GM18511 (cell line): ENCODE results near the gene EEF1A2.
"Not testable (repeated sequence)": the region's sequence is repeated elsewhere in the genome, so short reads cannot be mapped to it uniquely, and the experiment has no call there.

ENCODE experiments used
- ATAC-seq: cut with Tn5 transposase; IDR thresholded peaks from one replicate; pipeline ENCODE4 v1.9.1; 2021; ENCODE audit warnings: mild to moderate bottlenecking, moderate library complexity; ENCODE audit not compliant: unreplicated experiment

The EEF1A2 gene

DNA sequence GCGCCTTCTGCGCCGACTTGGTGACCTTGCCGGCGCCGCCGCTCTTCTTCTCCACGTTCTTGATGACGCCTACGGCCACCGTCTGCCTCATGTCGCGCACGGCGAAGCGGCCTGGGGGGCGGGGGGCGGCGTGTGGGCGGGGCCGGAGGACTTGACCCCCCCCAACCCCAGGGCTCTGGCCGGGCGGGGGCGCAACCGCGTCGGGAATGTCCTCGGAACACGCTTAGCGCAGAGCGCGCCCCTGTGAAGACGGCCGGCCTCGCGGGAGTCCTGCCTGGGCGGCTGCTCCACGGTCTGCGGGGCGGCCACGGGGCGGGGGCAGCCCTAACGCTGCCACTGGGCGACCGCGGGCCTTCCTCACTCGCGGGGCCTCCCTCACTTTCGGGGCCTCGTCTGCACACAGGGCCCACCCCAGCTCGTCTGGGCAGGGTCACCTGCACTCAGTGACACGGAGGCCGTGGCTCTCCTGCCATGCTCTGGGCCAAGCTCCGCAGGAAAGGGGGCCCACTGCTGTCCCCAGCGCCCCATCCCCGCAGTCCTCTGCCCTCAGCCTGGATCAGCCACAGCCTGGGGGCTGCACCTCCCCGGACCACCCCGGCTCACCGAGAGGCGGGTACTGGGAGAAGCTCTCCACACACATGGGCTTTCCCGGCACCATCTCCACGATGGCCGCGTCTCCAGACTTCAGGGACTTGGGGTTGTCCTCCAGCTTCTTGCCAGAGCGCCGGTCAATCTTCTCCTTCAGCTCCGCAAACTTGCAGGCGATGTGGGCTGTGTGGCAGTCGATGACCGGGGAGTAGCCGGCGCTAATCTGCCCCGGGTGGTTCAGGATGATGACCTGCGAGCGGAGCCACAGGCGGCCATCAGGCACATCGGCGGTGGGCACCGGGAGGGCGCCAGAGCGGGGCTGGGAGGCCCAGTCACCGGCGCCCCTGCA, 10.3 kb downstream of the EEF1A2 start:
- ATAC-seq: no peak

DNA sequence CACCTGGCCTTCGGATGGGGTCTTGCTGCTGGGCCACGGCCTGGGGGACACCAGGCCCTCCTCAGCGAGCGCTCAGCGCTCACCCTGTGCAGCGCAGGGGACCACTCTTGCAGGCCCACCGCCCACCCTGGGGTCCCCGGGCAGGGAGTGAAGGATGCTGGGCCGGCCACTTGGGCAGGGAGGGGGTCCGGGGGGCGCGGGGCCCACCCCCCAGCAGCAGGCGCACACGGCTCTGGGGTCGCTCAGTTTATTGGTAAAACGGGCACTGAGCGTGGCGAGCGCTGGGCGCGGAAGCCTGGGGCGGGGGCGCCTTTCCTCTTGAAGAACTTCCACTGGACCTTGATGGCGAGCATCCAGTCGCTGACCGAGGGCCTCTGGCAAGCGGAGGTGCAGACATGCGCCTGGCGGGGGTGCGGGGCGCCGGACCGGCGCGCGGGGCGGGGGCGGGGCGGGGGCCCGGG, 11.1 kb downstream of the EEF1A2 start:
- no peak for ATAC-seq

DNA sequence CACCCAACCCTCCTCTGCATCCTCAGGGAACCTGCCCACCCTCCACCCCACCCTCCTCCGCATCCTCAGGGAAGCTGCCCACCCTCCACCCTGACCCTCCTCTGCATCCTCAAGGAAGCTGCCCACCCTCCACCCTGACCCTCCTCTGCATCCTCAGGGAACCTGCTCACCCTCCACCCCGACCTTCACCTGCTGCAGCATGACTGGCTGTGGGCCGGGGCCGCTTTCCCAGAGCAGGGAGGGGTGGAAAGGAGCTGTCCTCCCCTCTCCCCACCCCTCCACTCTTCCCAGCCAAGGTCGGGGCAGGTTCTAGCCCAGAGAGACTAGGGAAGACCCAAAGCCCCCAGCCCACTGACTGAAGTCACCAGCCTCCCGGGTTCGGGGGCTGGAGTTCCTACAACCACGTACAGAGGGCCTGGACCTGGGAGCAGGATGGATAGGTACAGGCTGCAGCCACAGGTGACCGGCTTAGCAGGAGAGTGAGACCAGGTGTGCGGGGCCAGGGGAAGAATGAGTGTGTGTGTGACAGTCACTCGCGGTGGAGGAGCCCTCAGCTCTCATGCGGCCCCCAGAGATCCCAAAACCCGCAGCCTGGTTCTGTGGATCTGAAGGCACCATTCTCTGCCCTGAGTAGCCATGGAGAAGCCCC, 11.6 kb downstream of the EEF1A2 start:
- no peak for ATAC-seq

DNA sequence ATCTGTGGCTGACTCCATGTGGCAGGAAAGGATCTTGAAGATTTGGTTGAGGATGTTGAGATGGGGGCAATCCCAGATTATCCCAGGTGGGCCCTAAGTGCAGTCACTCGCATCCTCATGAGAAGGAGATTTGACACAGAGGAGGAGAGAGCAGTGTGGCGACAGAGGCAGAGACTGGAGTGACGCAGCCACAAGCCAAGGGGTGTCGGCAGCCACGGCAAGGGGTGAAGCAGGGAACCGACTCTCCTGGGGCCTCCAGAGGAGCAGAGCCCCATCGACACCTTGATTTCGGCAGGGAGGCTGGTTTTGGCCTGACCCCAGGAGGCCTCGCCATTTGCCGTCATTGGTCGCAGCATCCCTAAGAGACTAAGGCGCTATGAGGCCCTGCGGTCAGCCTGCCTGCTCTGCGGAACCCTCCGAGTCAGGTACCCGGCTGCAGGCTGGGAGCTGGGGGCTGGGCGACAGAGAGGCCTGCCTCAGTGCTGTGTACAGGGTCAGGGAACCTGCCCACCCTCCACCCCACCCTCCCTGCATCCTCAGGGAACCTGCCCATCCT, 12.5 kb downstream of the EEF1A2 start:
- ATAC-seq: no peak

DNA sequence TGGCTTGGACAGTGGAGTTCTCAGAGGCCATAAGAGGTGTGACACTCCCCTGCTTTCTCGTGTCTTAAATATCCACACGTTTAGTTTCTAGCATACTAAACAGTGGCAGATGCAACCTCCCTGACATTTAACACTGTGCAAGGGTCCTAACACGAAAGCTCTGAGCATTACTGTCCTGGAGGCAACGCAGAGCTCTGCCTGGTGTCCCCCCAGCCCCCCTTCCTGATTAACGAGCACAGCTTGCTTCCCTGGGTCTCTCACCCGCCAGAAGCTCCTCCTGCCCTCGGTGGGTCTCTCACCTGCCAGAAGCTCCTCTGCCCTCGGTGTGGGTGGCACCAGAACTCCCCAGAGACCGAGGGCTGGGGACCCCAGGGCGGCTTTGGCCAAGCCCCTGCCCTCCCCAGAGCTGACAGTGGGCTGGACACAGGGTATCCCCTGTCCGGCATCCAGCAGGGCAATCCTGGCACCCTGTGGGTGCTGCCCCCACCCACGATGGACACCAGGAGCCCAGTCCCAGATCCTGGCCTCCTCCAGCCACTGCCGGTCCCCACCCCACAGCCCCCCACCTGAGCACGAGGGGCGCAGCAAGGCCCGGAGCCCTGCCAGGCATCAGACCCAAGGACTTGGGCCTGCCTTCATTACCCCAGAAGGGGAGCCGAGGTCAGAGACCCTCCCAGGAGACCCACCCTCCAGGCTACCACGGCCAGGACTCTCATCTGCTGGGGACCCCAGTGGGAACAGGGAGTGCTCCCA, 14.1 kb downstream of the EEF1A2 start:
- no peak for ATAC-seq

DNA sequence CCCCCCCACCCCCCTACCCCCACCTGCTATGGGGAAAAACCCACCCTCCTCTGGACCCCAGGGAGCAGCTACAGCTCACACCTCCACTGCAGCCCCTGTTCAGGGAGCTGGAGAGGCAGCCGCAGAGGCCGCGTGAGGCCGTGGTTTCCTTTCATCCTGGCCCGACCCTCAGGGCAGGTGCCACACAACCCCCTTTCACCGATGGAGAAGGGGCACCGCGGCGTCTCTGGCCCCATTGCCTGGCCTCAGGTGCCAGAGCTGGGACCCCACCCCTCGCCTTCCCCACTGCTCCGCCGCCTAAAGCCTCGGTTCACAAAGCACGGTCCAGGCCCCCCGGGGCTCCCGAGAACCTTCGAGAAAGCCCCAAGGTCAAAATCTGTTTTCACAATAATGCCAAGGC, 14.6 kb downstream of the EEF1A2 start:
- ATAC-seq: no peak

DNA sequence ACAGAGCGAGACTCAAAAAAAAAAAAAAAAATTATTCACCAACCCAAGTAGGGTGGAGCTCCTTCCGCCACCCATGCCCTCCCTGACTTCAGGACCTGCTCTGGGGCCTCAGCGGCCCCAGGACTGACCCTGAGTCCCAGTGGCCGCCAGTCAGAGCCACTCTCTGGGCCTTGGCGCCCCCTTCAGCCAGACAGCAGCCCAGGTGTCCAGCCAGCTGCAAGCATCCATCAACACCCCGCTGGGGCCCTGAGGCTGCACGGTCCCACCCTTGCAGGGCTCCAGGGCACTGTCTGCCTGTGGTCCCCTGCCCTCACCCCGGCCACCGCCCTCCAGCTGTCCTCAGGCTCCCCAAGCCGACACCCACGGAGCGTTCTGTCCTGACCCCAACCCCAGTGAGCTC, 15.0 kb downstream of the EEF1A2 start:
- no peak for ATAC-seq

DNA sequence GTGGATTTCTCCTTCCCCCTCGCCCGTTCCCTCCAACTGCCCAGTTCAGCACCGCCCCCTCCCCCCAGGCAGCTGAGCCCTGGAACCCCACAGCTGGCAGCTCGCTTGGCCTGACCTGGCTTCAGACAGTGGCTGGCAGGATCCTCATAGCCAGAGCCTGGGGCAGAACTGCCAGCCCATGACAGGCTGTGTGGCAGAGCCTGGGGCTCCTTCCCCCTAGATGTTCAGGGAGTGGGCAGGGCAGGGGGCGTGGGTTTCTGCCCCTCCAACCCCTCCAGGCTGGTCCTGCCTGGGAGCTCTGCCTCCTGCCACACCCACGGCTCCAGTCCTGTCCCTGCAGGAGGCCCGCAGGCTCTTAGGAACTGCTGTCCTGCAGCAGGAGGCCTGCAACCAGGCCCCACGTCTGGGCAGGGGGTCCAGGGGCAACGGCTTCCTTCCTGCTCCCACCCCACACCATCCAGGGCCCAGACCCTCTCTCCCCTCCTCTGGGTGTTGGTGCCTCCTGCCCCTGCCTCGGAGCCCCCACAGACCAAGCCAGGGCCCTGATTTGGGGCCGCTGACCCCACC, 16.8 kb downstream of the EEF1A2 start:
- no peak for ATAC-seq

DNA sequence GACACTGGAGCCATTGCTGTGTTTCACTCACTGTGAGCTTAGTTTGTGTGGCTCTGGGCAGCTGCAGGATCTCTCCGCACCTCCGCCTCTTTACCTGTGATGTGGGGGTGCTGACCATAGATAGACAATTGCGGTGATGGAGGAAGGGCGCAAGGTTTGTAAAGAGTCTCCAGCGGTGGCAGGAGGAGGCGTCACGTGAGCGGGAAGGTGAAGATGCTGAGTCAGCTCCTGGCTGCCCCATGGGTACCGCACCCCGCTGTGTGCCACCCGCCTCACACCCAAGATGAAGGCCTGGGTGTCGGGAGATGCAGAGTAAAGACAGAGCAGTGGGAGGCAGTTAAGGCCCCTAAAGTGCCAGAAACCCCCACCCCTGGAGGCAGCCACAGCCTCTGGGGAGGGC, 17.4 kb downstream of the EEF1A2 start:
- ATAC-seq: no peak

DNA sequence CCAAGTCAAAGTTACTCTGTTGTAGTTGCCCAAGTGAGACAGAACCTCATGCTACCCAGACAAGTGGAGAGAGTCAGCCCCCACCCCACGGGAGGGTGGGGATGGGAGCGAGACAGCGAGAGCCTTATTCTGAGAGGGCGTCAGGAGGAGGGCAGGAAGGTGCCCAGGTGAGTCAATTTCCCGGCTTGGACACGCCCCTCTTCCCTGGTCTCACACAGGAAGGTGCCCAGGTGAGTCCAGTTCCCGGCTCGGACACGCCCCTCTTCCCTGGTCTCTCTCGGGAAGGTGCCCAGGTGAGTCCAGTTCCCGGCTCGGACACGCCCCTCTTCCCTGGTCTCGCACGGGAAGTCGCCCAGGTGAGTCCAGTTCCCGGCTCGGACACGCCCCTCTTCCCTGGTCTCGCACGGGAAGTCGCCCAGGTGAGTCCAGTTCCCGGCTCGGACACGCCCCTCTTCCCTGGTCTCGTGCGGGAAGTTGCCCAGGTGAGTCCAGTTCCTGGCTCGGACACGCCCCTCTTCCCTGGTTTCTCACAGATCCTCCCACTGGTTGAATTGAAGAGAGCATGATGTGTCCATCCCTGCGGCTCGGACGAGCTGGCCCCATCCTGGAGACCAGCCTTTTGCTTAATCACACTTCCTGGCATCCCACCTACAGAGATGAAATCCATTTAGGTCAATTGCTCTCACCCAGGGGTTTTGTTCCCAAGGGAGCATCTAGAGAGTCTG, 19.0 kb downstream of the EEF1A2 start:
- not testable (repeated sequence) for ATAC-seq

DNA sequence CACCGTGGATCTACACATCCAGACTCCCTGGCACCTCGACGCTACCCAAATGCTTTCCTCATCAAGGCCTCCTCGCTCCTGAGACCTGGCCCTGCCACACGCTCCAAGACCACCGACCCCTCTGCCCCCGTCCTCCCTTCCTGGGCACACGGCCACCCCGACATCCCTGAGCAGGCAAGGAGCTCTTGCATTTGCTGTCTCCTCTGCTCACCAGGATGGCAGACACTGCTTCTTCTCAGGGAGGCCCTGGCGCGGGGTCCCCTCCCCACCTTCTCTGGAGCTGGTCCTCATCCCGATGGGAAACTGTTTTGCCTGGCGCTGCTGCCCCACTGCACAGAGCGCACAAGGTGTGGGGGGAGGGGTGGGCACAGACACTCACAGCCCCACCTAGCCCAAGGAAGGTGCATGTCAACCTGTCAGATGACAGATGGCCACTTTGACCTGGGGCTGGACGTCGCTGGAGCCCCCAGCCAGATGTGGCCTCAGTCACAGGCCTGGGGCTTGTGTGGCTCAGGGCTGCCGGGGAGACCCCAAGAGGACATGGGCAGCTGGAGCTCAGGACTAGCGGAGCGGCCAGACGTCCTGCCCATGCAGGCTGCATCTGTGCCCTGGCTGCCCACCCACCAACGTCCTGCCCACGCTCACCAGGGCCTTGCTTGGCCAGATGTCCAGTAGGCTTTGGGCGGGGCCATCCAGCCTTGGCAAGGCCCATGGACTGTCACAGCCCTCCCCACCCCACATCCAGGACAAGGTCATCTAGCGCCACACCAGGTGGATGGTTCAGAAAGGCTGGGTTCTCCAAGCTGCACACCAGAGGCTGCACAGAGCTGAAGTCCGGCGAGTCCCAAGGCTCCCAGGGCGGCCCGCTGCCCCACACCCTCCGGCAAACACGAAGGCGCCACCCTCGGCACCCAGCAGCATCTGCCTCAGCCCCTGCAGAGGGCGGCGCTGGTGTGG, 20.3 kb downstream of the EEF1A2 start:
- no peak for ATAC-seq

DNA sequence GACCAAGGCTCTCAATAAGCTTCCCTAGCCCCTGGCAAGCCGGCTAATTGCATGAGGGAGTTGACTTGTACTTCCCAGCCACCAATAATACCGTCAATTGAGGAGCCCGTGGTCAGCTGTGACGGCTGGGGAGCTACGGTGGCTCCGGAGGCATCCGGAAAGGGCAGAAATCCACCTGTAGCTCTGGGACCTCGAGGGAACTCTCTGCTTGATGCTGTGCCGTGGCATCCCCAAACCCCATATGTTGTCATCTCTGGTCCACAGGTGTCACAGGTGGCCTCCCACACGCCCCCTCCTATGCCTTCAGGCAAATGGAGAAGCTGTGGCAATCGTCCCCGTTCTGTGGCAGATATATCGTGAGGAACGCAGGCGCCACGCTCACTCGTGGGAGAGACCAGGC, 20.9 kb downstream of the EEF1A2 start:
- ATAC-seq: no peak

DNA sequence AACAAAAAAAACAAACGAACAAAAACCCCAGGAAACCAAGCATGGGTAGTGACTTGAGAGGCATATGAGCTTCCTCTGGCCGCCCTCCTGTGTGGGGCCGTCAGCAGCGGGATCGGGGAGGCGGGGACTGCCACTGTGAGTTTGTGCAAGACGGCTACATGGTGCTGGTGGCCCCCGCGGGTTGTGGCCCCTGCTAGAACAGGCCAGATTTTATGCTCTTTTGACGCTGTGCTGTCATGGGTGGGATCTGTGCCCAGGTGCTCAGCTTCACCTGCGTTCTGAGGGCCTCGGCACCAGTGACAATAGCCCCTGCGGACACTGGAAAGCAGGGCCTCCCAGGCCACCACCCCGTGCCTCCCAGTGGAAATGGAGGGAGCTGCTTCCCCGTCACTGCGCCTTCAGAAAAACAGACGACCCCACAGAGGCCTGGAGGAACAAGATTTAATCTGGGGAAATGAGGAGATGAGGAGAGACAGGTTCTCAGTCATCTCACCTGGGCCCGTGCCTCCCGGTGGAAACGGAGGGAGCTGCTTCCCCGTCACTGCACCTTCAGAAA, 21.7 kb downstream of the EEF1A2 start:
- ATAC-seq: no peak

DNA sequence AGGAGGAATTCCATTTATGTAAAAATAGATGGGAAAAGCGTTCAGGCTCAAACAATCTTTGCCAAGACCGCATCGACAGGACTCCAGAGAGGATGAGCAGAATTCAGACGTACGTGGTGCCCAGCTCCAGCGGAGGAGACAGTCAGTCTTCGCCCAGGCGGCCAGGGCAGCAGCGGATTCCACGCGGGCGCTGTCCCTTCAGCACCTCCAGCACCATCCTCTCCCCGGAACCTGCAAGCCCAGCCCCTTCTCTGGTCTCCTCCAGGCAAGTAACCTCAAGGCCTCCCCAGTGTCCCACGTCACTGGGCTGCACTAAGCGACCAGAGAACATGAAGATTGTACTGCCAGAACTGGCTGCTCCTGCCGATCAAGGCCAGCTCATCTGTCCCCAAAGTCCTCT, 23.7 kb downstream of the EEF1A2 start:
- ATAC-seq: no peak

DNA sequence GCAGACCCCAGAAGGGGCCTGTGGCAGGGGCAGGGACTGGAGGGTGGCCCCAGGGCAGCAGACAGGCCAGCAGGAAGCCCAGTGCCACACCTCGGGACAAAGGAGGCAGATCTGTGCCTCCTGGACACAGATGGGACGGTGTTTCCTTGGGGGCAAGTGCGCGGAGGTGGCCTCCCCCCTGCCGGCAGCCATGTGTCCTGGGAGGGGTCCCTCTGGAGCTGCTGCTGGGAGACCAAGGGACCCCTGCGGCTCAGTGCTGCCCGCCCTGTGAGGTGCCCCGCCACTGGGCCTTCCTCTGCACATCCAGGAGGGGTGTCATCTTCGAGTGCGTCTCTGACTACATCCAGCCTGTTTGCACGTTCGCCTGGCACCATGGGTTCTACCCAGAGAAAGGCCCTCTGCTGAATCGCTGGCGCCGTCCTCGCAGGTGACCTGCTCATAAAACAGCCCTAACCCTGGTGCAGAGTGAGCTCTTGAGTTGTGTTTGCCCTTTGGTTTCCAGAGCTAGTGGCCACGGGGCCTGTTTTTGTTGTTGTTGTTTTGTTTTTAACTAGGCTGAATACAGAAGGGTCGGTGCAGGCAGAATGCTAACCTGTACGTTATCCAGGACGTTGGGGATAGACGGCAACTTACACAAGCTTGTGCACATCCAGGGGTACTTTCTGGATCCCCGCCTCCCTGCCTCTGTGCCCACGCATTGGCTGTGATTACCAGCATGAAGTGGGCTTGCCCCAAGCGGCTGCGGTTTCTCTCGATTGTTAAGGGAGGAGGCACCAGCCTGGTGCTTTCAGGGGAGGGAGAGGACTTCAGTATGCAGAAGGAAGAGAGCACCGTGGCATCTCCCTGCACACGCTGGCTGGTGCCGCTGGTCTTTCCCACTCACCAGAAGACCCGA, 25.1 kb downstream of the EEF1A2 start:
- no peak for ATAC-seq

DNA sequence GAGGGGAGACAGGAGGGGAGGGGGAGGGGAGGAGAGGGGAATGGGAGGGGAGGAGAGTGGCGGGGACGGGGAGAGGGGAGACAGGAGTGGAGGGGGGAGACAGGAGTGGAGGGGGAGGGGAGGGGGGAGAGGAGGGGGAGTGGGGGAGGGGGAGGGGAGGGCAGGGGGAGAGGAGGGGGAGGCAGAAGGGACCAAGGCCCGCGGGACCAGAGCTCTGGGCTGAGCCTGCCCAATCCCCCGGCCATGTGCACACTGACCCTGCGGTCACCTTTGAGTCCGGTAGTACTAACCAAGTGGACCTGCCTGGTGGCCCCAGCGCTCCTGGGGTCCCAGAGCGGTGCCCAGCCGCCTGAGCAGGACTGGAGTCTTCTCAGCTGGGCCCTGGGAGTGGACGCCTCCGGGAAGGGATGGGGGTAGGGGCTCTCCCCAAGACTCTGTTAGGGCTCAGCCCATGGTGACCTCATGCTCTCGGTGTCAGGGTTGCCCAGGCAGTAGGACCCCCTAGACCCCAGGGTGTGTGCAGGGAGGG, 26.0 kb downstream of the EEF1A2 start:
- ATAC-seq: no peak

DNA sequence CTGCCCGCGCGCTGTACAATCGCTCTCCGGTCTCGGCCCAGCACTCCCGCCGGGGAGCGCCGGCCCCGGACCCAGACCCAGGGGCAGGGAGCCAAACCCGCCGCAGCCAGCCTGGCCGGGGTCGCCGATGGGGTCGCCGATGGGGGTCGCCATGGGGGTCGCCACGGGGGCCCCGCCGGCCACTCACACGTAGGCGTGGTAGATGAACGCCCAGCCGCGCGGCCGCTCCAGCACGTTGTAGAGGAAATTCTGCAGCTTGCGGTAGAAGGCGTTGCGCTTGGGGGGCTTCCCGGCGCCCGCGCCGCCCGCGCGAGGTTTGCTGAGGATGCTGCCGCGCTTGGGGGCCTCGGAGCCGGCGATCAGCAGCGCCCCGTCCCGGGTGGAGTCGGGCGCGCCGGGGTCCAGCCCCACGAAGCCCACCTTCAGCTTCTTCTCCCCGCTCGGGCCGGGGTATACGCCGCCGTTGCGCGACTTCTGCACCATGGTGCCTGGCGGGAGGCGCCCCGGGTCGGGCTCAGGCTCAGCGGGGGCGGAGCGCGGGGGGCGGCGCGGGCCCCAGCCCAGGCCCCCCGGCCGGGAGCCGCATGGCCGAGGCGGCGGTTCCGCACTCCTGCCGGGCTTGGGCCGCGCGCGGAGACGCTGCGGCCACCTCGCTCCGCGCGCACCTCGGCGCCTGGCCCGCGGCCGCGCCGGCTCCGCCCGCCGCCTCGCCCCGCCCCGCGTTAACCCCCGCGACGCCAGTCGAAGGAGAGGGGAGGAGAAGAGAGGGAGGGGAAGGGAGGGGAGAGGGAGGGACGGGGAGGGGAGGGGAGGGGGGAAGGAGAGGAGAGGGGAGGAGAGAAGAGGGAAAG, 26.7 kb downstream of the EEF1A2 start, which contains the start of gene KCNQ2:
TSS of gene KCNQ2 (minus strand) at position 675 of the 851 bp plus-strand sequence. CDS start at position 483, 192 bp downstream.
- ATAC-seq: no peak
